ENCODE results near the gene CDH4. TPM values are rescaled to one million over a fixed set of nuclear protein-coding genes. Genes with fewer than 3 reads are reported as not detected.

CDH4 gene
- total and polyA plus RNA-seq, 2 donors (not counting 1 experiment from before 2014, with no cell fraction given) = not detected

GRCh38 chr20:61818746-61819573, 566.9 kb downstream of the CDH4 start:
- no peak overlapping the region for H3K4me3 Mint-ChIP-seq
- POLR2A ChIA-PET = no interaction called here
- H3K4me1 Mint-ChIP-seq = no peaks in the 10 kb centered on the region

More at GRCh38 chr20:61818746-61819573, 566.9 kb downstream of the CDH4 start:
- CTCF ChIA-PET = no interaction called here
- H3K27me3 ChIP-seq (replicated peaks in 1 of 4; ENCODE audit: control extremely low read depth in 1 of 4, control insufficient read depth in 3 of 4, insufficient read depth in 4 of 4, low read length in 3 of 4) = no peaks in the 10 kb centered on the region
- peaks cover 0 to 7% (median 0%) of the 10 kb centered on the region in 3 donors for H3K9me3 ChIP-seq (ENCODE audit: control extremely low read depth in 1 of 3, control insufficient read depth in 2 of 3, insufficient read depth in 1 of 3, low read length in 2 of 3)
- H3K79me2 ChIP-seq (ENCODE audit: control insufficient read depth, insufficient read depth, low read length) = no peaks in the 10 kb centered on the region
- H2AFZ ChIP-seq (ENCODE audit: insufficient read depth, low read depth, low read length, poor library complexity, severe bottlenecking) = no peak overlapping the region
- TF ChIP-seq EZH2 (IDR thresholded peaks at IDR 0.05; ENCODE audit: borderline replicate concordance, insufficient read depth, low read depth, low read length, poor library complexity, severe bottlenecking) (no peak), CTCF (IDR thresholded peaks at IDR 0.05) (no peak)
- no peaks in the 10 kb centered on the region for H3K4me1 ChIP-seq (ENCODE audit: control insufficient read depth in 2 of 2, insufficient read depth in 2 of 2, low read length in 2 of 2)
- DNase-seq = no peak
- H3K4me3 ChIP-seq (ENCODE audit: control extremely low read depth in 1 of 5, extremely low read depth in 1 of 5, insufficient read depth in 1 of 5, low read depth in 2 of 5, low read length in 4 of 5) = no peak overlapping the region
- H4K20me1 ChIP-seq (ENCODE audit: control insufficient read depth, insufficient read depth, low read length, poor library complexity, severe bottlenecking) = no peaks in the 10 kb centered on the region
- H3K36me3 ChIP-seq (replicated peaks in 1 of 2; ENCODE audit: control extremely low read depth in 1 of 2, control insufficient read depth in 1 of 2, extremely low read depth in 1 of 2, insufficient read depth in 2 of 2, low read length in 1 of 2) = no peaks in the 10 kb centered on the region
- no peak overlapping the region for H3K9ac ChIP-seq (ENCODE audit: low read length)
- 89% methylated on average over 27 of the region's 32 CpGs for WGBS (ENCODE audit: insufficient coverage)
- peaks cover 3% of the 10 kb centered on the region for H3K9me3 Mint-ChIP-seq (ENCODE audit: insufficient read depth)
- no peaks in the 10 kb centered on the region for H3K27me3 Mint-ChIP-seq
- H3K27ac ChIP-seq (ENCODE audit: low read length in 2 of 2) = no peak overlapping the region
- H3K4me2 ChIP-seq (replicated peaks; ENCODE audit: low read depth, low read length, poor library complexity, severe bottlenecking) = no peak overlapping the region
- H3K27ac Mint-ChIP-seq = no peak overlapping the region
- no peak for ATAC-seq (ENCODE audit: low read depth)
- intact Hi-C loops (cut with micrococcal nuclease) = no loop called here

All from B cell (primary cell).